Measurements from ENCODE around the gene SETX.

GRCh38 chr9:132226571-132227430 lies 128.0 kb downstream of the SETX start:
- TF ChIP-seq, protein P1, sequence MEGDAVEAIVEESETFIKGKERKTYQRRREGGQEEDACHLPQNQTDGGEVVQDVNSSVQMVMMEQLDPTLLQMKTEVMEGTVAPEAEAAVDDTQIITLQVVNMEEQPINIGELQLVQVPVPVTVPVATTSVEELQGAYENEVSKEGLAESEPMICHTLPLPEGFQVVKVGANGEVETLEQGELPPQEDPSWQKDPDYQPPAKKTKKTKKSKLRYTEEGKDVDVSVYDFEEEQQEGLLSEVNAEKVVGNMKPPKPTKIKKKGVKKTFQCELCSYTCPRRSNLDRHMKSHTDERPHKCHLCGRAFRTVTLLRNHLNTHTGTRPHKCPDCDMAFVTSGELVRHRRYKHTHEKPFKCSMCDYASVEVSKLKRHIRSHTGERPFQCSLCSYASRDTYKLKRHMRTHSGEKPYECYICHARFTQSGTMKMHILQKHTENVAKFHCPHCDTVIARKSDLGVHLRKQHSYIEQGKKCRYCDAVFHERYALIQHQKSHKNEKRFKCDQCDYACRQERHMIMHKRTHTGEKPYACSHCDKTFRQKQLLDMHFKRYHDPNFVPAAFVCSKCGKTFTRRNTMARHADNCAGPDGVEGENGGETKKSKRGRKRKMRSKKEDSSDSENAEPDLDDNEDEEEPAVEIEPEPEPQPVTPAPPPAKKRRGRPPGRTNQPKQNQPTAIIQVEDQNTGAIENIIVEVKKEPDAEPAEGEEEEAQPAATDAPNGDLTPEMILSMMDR (IDR thresholded peaks at IDR 0.05) = no peak
- no peak for TF ChIP-seq POLR2A (IDR thresholded peaks at IDR 0.05)
